ENCODE results near the gene LDAF1.
"Not testable (repeated sequence)": the region's sequence is repeated elsewhere in the genome, so short reads cannot be mapped to it uniquely, and the experiment has no call there.

Gene LDAF1

GRCh38 chr16:21128991-21129390 is 29.5 kb upstream of the LDAF1 start:
- no peak for TF ChIP-seq CTCF (IDR thresholded peaks at IDR 0.05; ENCODE audit: low read depth, low read length, missing control alignments)
- no peak overlapping the region for H3K4me3 ChIP-seq (replicated peaks; ENCODE audit: low read depth, low read length)
- no peak for DNase-seq (ENCODE audit: extremely low read depth, low read depth)

- TF ChIP-seq CTCF (IDR thresholded peaks at IDR 0.05; ENCODE audit: low read depth, low read length, missing control alignments), result no peak
- no peak for DNase-seq (ENCODE audit: extremely low read depth, low read depth)
- no peak overlapping the region for H3K4me3 ChIP-seq (replicated peaks; ENCODE audit: low read depth, low read length)
Observed at GRCh38 chr16:21130811-21131210, 27.7 kb upstream of the LDAF1 start.

GRCh38 chr16:21134053-21134452 is 24.4 kb upstream of the LDAF1 start:
- no peak overlapping the region for H3K4me3 ChIP-seq (replicated peaks; ENCODE audit: low read depth, low read length)
- no peak for DNase-seq (ENCODE audit: extremely low read depth, low read depth)
- no peak for TF ChIP-seq CTCF (IDR thresholded peaks at IDR 0.05; ENCODE audit: low read depth, low read length, missing control alignments)

- DNase-seq (ENCODE audit: extremely low read depth, low read depth), result no peak
- H3K4me3 ChIP-seq (replicated peaks; ENCODE audit: low read depth, low read length), result no peak overlapping the region
- no peak for TF ChIP-seq CTCF (IDR thresholded peaks at IDR 0.05; ENCODE audit: low read depth, low read length, missing control alignments)
Observed at GRCh38 chr16:21145738-21146137, 12.7 kb upstream of the LDAF1 start.

GRCh38 chr16:21150375-21151001 is 8.0 kb upstream of the LDAF1 start, which contains the start of gene DNAH3:
Gene DNAH3, minus strand, starts transcription at chr16:21150846. Its CDS starts 527 bp downstream, at chr16:21150319.
- no peak within 1 kb of the TSS for H3K4me3 ChIP-seq (replicated peaks; ENCODE audit: low read depth, low read length)
- no peak for DNase-seq (ENCODE audit: extremely low read depth, low read depth)
- TF ChIP-seq CTCF (IDR thresholded peaks at IDR 0.05; ENCODE audit: low read depth, low read length, missing control alignments), result no peak

GRCh38 chr16:21152160-21153030 is 6.1 kb upstream of the LDAF1 start:
- DNase-seq (ENCODE audit: extremely low read depth, low read depth); H3K4me3 ChIP-seq (replicated peaks; ENCODE audit: low read depth, low read length): not testable (repeated sequence)

- H3K4me3 ChIP-seq (replicated peaks; ENCODE audit: low read depth, low read length); DNase-seq (ENCODE audit: extremely low read depth, low read depth): not testable (repeated sequence)
Observed at GRCh38 chr16:21153124-21153729, 5.2 kb upstream of the LDAF1 start.

GRCh38 chr16:21156011-21156410 is 2.5 kb upstream of the LDAF1 start:
- DNase-seq (ENCODE audit: extremely low read depth, low read depth); H3K4me3 ChIP-seq (replicated peaks; ENCODE audit: low read depth, low read length): not testable (repeated sequence)
